ENCODE measurements around the gene GSK3B.

The GSK3B gene

GRCh38 chr3:120093911-120094775, at the start of gene GSK3B:
TSS of gene GSK3B (minus strand) at chr3:120094447. CDS start at chr3:120093434, 1,013 bp downstream.
- no peak for DNase-seq (ENCODE audit: low read depth)

- no peak for DNase-seq (ENCODE audit: low read depth)
Observed at GRCh38 chr3:120143676-120144075, 49.4 kb upstream of the GSK3B start.

- DNase-seq (ENCODE audit: low read depth): no peak
Observed at GRCh38 chr3:120142236-120142635, 48.0 kb upstream of the GSK3B start.

- no peak for DNase-seq (ENCODE audit: low read depth)
Observed at GRCh38 chr3:120140098-120140742, 46.0 kb upstream of the GSK3B start.

- no peak for DNase-seq (ENCODE audit: low read depth)
Observed at GRCh38 chr3:120139140-120139539, 44.9 kb upstream of the GSK3B start.

GRCh38 chr3:120137548-120137947, 43.3 kb upstream of the GSK3B start:
- no peak for DNase-seq (ENCODE audit: low read depth)

GRCh38 chr3:120130656-120131055, 36.4 kb upstream of the GSK3B start:
- no peak for DNase-seq (ENCODE audit: low read depth)

- no peak for DNase-seq (ENCODE audit: low read depth)
Observed at GRCh38 chr3:120129718-120130513, 35.7 kb upstream of the GSK3B start.

- DNase-seq (ENCODE audit: low read depth): no peak
Observed at GRCh38 chr3:120129051-120129450, 34.8 kb upstream of the GSK3B start.

GRCh38 chr3:120125992-120126391, 31.7 kb upstream of the GSK3B start:
- DNase-seq (ENCODE audit: low read depth): no peak

GRCh38 chr3:120119846-120120510, 25.7 kb upstream of the GSK3B start:
- no peak for DNase-seq (ENCODE audit: low read depth)

GRCh38 chr3:120114981-120115380, 20.7 kb upstream of the GSK3B start:
- DNase-seq (ENCODE audit: low read depth): no peak

GRCh38 chr3:120114376-120114775, 20.1 kb upstream of the GSK3B start:
- no peak for DNase-seq (ENCODE audit: low read depth)

- no peak for DNase-seq (ENCODE audit: low read depth)
Observed at GRCh38 chr3:120113128-120114116, 19.2 kb upstream of the GSK3B start.

GRCh38 chr3:120111898-120112297, 17.7 kb upstream of the GSK3B start:
- DNase-seq (ENCODE audit: low read depth): no peak

GRCh38 chr3:120103276-120103675, 9.0 kb upstream of the GSK3B start:
- DNase-seq (ENCODE audit: low read depth): no peak

- no peak for DNase-seq (ENCODE audit: low read depth)
Observed at GRCh38 chr3:120102674-120103073, 8.4 kb upstream of the GSK3B start.

GRCh38 chr3:120102232-120102631, 8.0 kb upstream of the GSK3B start:
- no peak for DNase-seq (ENCODE audit: low read depth)

- no peak for DNase-seq (ENCODE audit: low read depth)
Observed at GRCh38 chr3:120101624-120102023, 7.4 kb upstream of the GSK3B start.

GRCh38 chr3:120100711-120101110, 6.5 kb upstream of the GSK3B start:
- no peak for DNase-seq (ENCODE audit: low read depth)

- DNase-seq (ENCODE audit: low read depth): no peak
Observed at GRCh38 chr3:120098710-120099109, 4.5 kb upstream of the GSK3B start.

All from CMK (cell line).